HG02759 (cell line): ENCODE results near the gene ACRBP.
"Not testable (repeated sequence)": the region's sequence is repeated elsewhere in the genome, so short reads cannot be mapped to it uniquely, and the experiment has no call there.

Source experiments
- ATAC-seq: cut with Tn5 transposase; IDR thresholded peaks from one replicate; pipeline ENCODE4 v1.9.1; 2021; ENCODE audit warnings: mild to moderate bottlenecking, moderate library complexity; ENCODE audit not compliant: unreplicated experiment

ACRBP gene

GRCh38 chr12:6618483-6619225 lies 28.6 kb downstream of the ACRBP start:
- ATAC-seq = no peak

DNA sequence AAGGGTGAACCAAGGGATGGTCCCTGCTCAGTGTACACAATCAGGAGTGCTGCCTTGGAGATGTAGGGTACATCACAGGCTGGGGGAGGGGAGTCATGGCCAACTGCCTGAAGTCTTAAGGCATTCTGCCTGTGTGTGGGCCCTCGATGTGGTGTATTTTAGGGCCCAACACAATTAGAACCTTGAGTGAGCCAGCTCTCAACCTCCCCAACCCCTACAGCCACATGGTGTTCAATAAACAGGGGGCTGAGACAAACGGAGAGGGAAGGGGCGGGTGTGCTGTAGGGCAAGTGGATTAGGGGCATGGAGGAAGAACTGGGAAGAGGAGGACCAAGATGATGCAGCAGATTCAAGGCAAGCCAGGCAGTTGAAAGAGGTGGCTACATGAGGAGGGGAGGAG lies 31.4 kb downstream of the ACRBP start:
- ATAC-seq = no peak

- no peak for ATAC-seq
Observed at GRCh38 chr12:6614513-6615172, 32.6 kb downstream of the ACRBP start.

DNA sequence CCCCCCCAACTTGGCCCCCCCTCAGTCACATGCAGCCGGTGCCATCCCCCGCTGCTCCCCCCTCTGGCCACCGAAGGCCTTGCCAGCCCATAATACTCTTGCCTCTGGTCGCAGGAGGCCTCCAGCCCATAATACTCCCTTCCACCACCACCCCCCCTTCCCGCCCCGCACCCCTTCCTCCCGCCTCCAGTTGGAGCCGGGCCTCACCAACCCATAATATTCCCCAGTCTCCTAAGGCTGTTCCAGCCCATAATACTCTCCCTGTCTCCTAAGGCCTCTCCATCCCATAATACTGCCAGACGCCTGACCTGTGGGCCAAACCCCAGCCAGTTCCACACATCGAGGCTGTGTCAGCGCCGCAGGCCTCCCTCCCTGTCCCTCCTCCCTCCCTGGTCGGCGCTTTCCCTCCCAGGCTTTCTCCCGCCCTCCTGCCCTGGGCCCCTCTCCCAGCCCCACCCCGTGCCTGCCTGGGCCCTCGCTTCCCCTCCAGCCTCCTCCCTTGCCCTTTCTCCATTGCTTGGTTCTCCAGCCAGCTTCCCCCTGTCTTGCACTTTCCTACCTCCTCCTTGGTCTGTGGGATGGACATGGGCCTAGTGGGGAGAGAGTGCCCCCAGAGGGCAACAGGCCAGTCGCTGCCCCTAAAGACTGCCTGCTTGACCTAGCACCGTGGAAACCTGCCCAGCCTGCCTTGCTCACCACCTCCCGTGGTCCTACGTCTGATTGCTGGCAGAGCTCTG lies 33.3 kb downstream of the ACRBP start:
- no peak for ATAC-seq

GRCh38 chr12:6613015-6613775 lies 34.0 kb downstream of the ACRBP start:
- no peak for ATAC-seq

- ATAC-seq = no peak
Observed at GRCh38 chr12:6612652-6613014, 34.6 kb downstream of the ACRBP start.

GRCh38 chr12:6612247-6612646 lies 35.0 kb downstream of the ACRBP start:
- ATAC-seq = no peak

- ATAC-seq = no peak
Observed at GRCh38 chr12:6608592-6609281, 38.5 kb downstream of the ACRBP start.

DNA sequence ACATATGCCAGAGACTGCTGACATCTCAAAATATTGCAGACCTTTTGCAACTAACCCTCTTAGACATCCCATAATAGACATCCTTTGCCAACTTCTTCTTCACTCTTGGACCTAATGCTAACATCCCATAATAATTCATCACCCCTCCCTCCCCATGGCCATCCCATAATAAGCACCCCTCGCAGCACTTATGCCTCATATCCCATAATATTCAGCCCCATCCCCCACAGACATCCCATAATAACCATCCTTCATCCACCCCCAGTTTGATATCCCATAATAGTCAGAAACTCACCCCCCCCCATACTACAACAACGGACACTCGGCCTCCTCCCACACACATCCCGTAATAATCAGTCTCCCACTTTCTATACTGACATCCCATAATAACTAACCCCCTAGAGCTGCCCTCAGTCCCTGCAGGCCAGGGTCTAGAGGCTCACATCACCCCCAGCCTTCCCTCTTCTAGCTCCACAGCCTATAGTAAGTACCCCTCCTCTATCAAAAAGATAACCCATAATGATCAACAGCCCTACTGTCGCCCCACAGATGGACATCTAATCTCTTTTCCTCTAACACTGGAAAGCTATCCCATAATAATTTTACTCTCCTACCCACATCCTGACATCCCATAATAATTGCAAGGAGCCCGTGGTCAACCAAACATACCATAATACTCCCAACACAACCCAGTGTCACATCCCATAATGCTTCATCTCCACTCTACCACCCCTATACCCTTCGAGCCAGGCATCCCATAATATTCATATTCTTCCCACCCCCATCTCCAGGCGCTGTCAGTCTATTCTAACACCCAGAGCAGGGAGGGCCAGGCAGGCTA lies 39.3 kb downstream of the ACRBP start:
- ATAC-seq = no peak

GRCh38 chr12:6606331-6607131 lies 40.7 kb downstream of the ACRBP start:
- ATAC-seq = no peak

DNA sequence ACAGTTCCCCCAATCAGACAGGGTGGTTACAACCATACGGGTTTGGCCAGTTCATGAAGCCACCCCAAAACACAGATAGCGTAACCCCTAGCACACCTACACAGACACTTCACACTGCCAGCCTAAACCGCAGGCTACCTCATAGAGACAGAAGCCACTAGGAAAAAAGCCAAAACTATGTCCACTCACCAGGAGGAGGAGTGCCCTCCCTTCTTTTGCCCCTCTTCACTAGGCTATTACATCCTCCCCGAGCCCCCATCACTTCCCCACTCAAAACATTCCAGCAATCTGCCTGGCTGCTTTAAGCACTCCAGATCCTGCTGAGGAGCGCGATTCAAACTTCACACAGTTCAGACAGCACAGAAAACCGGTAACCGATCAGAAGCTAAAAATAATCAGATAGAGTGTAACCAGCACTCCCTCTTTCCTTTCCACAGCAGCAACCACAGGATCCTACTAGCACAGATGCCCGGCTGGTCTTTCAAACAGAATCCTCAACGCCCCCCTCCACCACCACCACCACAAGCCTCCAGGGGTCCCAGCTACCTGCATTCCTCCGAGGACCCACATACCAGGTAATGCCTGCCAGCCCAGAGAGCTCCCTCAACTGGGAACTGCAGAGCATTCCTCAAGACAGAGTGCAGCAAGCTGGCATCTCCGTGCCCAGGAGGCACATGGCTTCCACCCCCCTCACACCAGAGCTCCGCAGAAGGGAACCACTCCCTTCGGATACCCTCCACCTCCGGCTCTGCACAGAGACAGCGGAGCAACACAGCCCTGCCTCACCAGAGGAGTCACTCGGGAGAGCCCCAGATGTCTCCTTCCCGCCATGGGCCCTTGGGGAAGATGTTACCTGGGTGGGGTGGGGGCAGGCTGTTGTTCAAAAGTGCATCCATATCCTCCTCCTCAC lies 41.6 kb downstream of the ACRBP start:
- no peak for ATAC-seq

- no peak for ATAC-seq
Observed at GRCh38 chr12:6604259-6605029, 42.8 kb downstream of the ACRBP start.

DNA sequence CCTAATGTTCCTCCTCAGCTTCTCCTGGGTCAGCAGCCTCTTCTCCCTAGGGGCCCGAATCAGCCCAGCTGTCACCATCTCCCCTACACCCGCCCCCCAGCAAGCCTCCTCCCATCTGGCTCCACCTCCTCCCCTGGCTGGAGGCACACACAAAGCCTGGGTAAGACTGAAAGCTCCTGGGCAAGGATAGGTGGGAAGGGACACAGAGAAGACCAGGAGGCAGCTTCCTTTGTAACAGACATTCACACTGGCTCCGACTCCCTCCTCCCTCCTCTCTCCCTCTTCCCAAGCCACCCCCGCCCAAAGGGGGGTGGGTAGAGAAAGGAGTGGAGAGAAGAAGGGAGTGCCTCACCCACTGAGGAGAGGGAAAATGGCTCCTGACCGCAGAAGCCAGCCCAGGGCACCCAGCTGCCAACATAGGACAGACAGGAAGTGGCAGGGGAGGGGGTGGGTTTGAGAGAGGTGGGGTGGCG lies 44.1 kb downstream of the ACRBP start:
- ATAC-seq = no peak

- ATAC-seq = no peak
Observed at GRCh38 chr12:6602526-6602925, 44.7 kb downstream of the ACRBP start.

- not testable (repeated sequence) for ATAC-seq
Observed at GRCh38 chr12:6595673-6596072, 51.6 kb downstream of the ACRBP start.

DNA sequence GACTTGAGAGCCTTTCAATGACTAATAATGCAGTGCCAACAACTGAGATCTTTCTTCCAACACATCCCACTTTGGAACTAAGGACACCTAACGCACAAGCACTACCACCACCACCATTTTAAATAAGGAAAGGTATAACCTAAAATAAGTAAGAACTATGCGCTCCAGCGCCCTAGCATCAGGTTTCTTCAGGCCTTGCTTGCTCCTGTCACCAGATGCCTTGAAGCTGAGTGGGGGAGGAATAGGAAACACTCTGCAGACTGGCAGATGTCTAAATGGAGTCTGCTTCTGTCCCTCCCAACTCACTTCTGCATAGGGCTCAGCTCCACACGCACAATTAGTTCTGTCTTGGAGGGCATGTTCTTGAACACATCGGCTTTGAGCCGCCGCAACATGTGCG lies 55.1 kb downstream of the ACRBP start:
- no peak for ATAC-seq
